Loucy (cell line): ENCODE data around the gene C1QTNF8.

ENCODE experiments used
- H2AFZ ChIP-seq: fragments of 200-600 bp; sonication (generic); 2 replicates; pipeline ENCODE4 v1.6.0; 2016; ENCODE audit warnings: antibody characterized with exemption, mild to moderate bottlenecking, low read length, moderate library complexity
- H3F3A ChIP-seq: fragments of 200-600 bp; 2 replicates; pipeline ENCODE4 v1.6.0; 2016; ENCODE audit warnings: antibody characterized with exemption, low read depth, mild to moderate bottlenecking
- H3K27me3 ChIP-seq: fragments of 200-600 bp; sonication (generic); 2 replicates; pipeline ENCODE4 v1.6.1; 2014; ENCODE audit warnings: low read length, mild to moderate bottlenecking; ENCODE audit not compliant: insufficient read depth, poor library complexity, severe bottlenecking
- H3K36me3 ChIP-seq: fragments of 200-600 bp; sonication (generic); 2 replicates; pipeline ENCODE4 v1.6.1; 2016; ENCODE audit warnings: low read length; ENCODE audit not compliant: insufficient read depth
- H3K4me1 ChIP-seq: fragments of 200-600 bp; sonication (generic); 2 replicates; pipeline ENCODE4 v1.5.1; 2014; ENCODE audit warnings: low read length, mild to moderate bottlenecking; ENCODE audit not compliant: insufficient read depth, poor library complexity, severe bottlenecking
- H3K4me2 ChIP-seq: fragments of 200-600 bp; sonication (generic); 2 replicates; pipeline ENCODE4 v1.6.0; 2014; ENCODE audit warnings: antibody characterized with exemption, low read length, low read depth, mild to moderate bottlenecking; ENCODE audit not compliant: poor library complexity, severe bottlenecking
- H3K4me3 ChIP-seq: fragments of 200-600 bp; sonication (generic); 2 replicates; pipeline ENCODE4 v1.5.1; 2014; ENCODE audit warnings: low read length, mild to moderate bottlenecking, mixed read lengths; ENCODE audit not compliant: poor library complexity, severe bottlenecking
- H3K79me2 ChIP-seq: fragments of 200-600 bp; sonication (generic); 2 replicates; pipeline ENCODE4 v1.6.1; 2014; ENCODE audit warnings: low read length; ENCODE audit not compliant: insufficient read depth
- H3K9ac ChIP-seq: fragments of 200-600 bp; sonication (generic); 2 replicates; pipeline ENCODE4 v1.6.0; 2014; ENCODE audit warnings: mild to moderate bottlenecking, low read depth, low read length, moderate library complexity; ENCODE audit not compliant: poor library complexity, severe bottlenecking
- H3K9me2 ChIP-seq: fragments of 200-600 bp; sonication (generic); replicated peaks from 2 replicates; pipeline ENCODE4 v1.6.1; 2016; ENCODE audit warnings: low read depth, low read length, mixed read lengths
- H3K9me3 ChIP-seq: fragments of 200-600 bp; sonication (generic); 2 replicates; pipeline ENCODE4 v1.6.1; 2014; ENCODE audit warnings: mild to moderate bottlenecking, antibody characterized with exemption, low read length, low read depth; ENCODE audit not compliant: insufficient read depth
- H4K20me1 ChIP-seq: fragments of 200-600 bp; sonication (generic); 2 replicates; pipeline ENCODE4 v1.6.0; 2014; ENCODE audit warnings: antibody characterized with exemption, low read length, mild to moderate bottlenecking; ENCODE audit not compliant: insufficient read depth, poor library complexity, severe bottlenecking
- EZH2phosphoT487 ChIP-seq: fragments of 200-600 bp; IDR thresholded peaks from 2 replicates; pipeline ENCODE4 v1.6.1; 2018; ENCODE audit warnings: antibody characterized with exemption, mild to moderate bottlenecking, moderate library complexity, borderline replicate concordance
- TF ChIP-seq, protein P1 (sequence below): fragments of 200-600 bp; sonication (generic); conservative IDR thresholded peaks from 2 replicates; pipeline ENCODE4 v1.5.1; 2014; ENCODE audit warnings: mild to moderate bottlenecking, antibody characterized with exemption, low read length

Gene C1QTNF8

GRCh38 chr16:1123525-1124230, 27.6 kb upstream of the C1QTNF8 start:
- Histone ChIP-seq H3K4me2 (no peak overlapping the region), H4K20me1 (no peaks in the 10 kb centered on the region)

GRCh38 chr16:1122398-1122765, 26.3 kb upstream of the C1QTNF8 start:
- H3K4me3 ChIP-seq: no peak overlapping the region
- H3K4me1 ChIP-seq: no peaks in the 10 kb centered on the region
- no peak overlapping the region for H3K9ac ChIP-seq
- no peaks in the 10 kb centered on the region for H3K27me3 ChIP-seq
- H3K4me2 ChIP-seq: no peak overlapping the region
- no peaks in the 10 kb centered on the region for H3K79me2 ChIP-seq
- H3K9me3 ChIP-seq: no peaks in the 10 kb centered on the region
- H2AFZ ChIP-seq: no peak overlapping the region
- TF ChIP-seq EZH2phosphoT487: no peak
- TF ChIP-seq, protein P1, sequence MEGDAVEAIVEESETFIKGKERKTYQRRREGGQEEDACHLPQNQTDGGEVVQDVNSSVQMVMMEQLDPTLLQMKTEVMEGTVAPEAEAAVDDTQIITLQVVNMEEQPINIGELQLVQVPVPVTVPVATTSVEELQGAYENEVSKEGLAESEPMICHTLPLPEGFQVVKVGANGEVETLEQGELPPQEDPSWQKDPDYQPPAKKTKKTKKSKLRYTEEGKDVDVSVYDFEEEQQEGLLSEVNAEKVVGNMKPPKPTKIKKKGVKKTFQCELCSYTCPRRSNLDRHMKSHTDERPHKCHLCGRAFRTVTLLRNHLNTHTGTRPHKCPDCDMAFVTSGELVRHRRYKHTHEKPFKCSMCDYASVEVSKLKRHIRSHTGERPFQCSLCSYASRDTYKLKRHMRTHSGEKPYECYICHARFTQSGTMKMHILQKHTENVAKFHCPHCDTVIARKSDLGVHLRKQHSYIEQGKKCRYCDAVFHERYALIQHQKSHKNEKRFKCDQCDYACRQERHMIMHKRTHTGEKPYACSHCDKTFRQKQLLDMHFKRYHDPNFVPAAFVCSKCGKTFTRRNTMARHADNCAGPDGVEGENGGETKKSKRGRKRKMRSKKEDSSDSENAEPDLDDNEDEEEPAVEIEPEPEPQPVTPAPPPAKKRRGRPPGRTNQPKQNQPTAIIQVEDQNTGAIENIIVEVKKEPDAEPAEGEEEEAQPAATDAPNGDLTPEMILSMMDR: no peak
- H3F3A ChIP-seq: no peaks in the 10 kb centered on the region
- no peaks in the 10 kb centered on the region for H3K9me2 ChIP-seq
- no peaks in the 10 kb centered on the region for H4K20me1 ChIP-seq
- no peaks in the 10 kb centered on the region for H3K36me3 ChIP-seq

More at GRCh38 chr16:1123525-1124230, 27.6 kb upstream of the C1QTNF8 start:
- Histone ChIP-seq H3K36me3 (no peaks in the 10 kb centered on the region), H3K9me3 (no peaks in the 10 kb centered on the region), H3K79me2 (no peaks in the 10 kb centered on the region), H3F3A (no peaks in the 10 kb centered on the region), H2AFZ (no peak overlapping the region), H3K9me2 (no peaks in the 10 kb centered on the region), H3K4me3 (no peak overlapping the region), H3K27me3 (no peaks in the 10 kb centered on the region), H3K4me1 (no peaks in the 10 kb centered on the region), H3K9ac (no peak overlapping the region)
- TF ChIP-seq, protein P1: no peak
- no peak for TF ChIP-seq EZH2phosphoT487

GRCh38 chr16:1121601-1122397, 25.8 kb upstream of the C1QTNF8 start:
- no peaks in the 10 kb centered on the region for H4K20me1 ChIP-seq
- no peaks in the 10 kb centered on the region for H3K4me1 ChIP-seq
- no peak overlapping the region for H3K4me2 ChIP-seq
- no peaks in the 10 kb centered on the region for H3K27me3 ChIP-seq
- no peaks in the 10 kb centered on the region for H3K36me3 ChIP-seq
- no peak overlapping the region for H3K9ac ChIP-seq
- TF ChIP-seq EZH2phosphoT487: no peak
- TF ChIP-seq, protein P1: no peak
- H3K4me3 ChIP-seq: no peak overlapping the region
- no peak overlapping the region for H2AFZ ChIP-seq
- H3F3A ChIP-seq: no peaks in the 10 kb centered on the region
- no peaks in the 10 kb centered on the region for H3K9me3 ChIP-seq
- no peaks in the 10 kb centered on the region for H3K9me2 ChIP-seq
- H3K79me2 ChIP-seq: no peaks in the 10 kb centered on the region
